GM12872 (cell line): ENCODE results near the gene RCBTB2.

Experiments used
- CTCF ChIP-seq: IDR thresholded peaks from 3 replicates; pipeline ENCODE4 v1.5.1; 2011; ENCODE audit warnings: low read depth, mild to moderate bottlenecking, low read length, moderate library complexity; ENCODE audit not compliant: insufficient read depth

Gene RCBTB2

GRCh38 chr13:48560657-48561337 lies 27.9 kb upstream of the RCBTB2 start:
- TF ChIP-seq CTCF = no peak

- TF ChIP-seq CTCF = no peak
These were observed 26.9 kb upstream of the RCBTB2 start for GRCh38 chr13:48559638-48560320.

GRCh38 chr13:48556817-48557216 lies 23.9 kb upstream of the RCBTB2 start:
- TF ChIP-seq CTCF = no peak

- no peak for TF ChIP-seq CTCF
These were observed 22.6 kb upstream of the RCBTB2 start for GRCh38 chr13:48555441-48555840.

- TF ChIP-seq CTCF = no peak
These were observed 18.4 kb upstream of the RCBTB2 start for GRCh38 chr13:48551329-48551728.

- no peak for TF ChIP-seq CTCF
These were observed 16.8 kb upstream of the RCBTB2 start for GRCh38 chr13:48549658-48550057.

- TF ChIP-seq CTCF = no peak
These were observed 14.8 kb upstream of the RCBTB2 start for GRCh38 chr13:48547663-48548092.
